ENCODE data around the gene ZAP70. TPM values are rescaled to one million over a fixed set of nuclear protein-coding genes. Genes with fewer than 3 reads are reported as not detected.

The ZAP70 gene
- total RNA-seq, 1 experiment from 2014 or later = 0.54 TPM

DNA sequence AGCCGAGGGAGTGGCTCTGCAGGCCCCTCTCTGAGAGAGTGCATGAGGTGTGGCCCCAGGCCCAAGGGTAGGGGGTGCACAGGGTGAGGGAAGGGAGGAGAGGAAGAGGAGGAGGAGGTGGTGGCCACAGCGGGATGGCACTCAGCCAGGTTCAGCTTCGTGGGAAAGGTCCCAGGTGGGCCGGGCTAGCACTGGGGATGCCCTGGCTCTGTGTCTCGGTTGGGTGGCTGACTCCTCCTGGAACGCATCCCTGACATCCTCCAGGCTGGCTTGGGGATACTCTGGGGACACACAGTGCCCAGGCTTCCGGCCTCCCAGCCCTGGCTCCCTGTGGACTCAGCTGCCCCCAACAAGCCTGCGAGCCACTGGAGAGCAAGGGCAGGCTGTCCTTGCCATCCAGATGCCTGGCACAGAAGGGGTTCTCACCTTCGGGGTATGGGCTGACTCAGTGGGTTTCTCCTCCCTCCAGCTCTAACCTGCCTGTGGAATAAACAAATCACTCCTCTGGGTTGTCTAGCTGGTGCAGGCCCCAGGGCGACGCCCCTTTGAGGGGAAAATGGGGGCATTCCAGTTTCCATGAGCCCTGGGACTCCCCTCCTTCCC, 582 bp upstream of the ZAP70 start:
- DNase-seq (ENCODE audit: low read depth, low spot score) = no peak
- POLR2A ChIA-PET = no interaction called here
- no TSS peak for BruUV-seq (replicated peaks)

DNA sequence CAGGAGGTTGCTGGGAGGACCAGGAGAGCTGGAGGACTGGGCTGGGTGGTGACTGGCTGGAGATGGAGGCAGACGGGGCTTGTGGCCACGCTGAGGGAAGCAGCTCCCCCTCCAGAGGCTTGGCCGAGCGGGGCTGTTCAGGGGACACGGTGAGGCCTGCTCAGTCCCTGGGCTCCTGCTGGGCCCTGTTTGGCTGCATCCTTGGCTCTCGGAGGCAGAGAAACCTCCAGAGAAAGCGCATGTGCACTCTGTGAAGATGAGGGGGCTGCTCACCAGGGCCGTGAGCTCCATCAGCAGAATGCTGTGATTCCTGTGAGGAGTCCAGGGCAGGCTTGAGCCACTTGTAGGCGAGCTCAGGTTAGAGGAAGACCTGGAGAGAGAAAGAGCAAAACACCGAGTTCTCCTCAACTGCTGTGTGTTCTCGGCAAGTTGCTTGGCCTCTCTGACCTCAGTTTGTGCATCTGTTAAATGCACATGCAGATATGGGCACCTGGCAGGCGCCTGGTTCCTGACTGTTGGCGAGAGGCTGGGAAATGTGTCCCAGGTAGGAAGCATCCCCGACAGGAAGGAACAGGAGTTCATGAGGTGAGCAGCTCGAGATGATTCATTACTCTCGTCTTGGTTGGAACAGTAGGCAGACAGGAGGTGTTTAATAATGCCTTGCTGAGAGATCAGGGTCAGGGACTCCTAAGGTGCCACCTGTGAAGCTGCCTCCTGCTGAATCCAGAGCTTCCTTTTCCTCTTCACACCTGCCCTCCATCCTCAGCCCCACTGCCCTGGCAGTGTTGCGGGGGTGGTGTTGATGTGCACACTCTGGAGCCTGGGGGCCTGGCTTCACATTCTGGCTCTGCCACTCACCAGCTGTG, 941 bp downstream of the ZAP70 start:
- intact Hi-C loops (cut with micrococcal nuclease; ENCODE audit: unreplicated experiment) = no loop called here
- Histone ChIP-seq H3K36me3 (ENCODE audit: control insufficient read depth, insufficient read depth, low read length) (no peaks in the 10 kb centered on the region), H3K27ac (ENCODE audit: low read length) (no peak overlapping the region), H3K27me3 (ENCODE audit: control insufficient read depth, insufficient read depth, low read length) (no peaks in the 10 kb centered on the region), H3K4me3 (ENCODE audit: low read depth in 2 of 2, low read length in 2 of 2) (no peak overlapping the region), H3K9me3 (ENCODE audit: control insufficient read depth, insufficient read depth, low read depth, low read length) (no peaks in the 10 kb centered on the region), H3K4me1 (ENCODE audit: control insufficient read depth, insufficient read depth, low read length) (no peaks in the 10 kb centered on the region)
- ChIA-PET CTCF (no interaction called here), POLR2A (no interaction called here)
- no TSS peak for BruUV-seq (replicated peaks)
- TF ChIP-seq SIN3A (IDR thresholded peaks at IDR 0.05; ENCODE audit: borderline replicate concordance, insufficient read depth, low read depth, low read length) = no peak
- TF ChIP-seq POLR2AphosphoS5 (IDR thresholded peaks at IDR 0.05; ENCODE audit: low read depth, low read length) = no peak
- TF ChIP-seq, protein P1, sequence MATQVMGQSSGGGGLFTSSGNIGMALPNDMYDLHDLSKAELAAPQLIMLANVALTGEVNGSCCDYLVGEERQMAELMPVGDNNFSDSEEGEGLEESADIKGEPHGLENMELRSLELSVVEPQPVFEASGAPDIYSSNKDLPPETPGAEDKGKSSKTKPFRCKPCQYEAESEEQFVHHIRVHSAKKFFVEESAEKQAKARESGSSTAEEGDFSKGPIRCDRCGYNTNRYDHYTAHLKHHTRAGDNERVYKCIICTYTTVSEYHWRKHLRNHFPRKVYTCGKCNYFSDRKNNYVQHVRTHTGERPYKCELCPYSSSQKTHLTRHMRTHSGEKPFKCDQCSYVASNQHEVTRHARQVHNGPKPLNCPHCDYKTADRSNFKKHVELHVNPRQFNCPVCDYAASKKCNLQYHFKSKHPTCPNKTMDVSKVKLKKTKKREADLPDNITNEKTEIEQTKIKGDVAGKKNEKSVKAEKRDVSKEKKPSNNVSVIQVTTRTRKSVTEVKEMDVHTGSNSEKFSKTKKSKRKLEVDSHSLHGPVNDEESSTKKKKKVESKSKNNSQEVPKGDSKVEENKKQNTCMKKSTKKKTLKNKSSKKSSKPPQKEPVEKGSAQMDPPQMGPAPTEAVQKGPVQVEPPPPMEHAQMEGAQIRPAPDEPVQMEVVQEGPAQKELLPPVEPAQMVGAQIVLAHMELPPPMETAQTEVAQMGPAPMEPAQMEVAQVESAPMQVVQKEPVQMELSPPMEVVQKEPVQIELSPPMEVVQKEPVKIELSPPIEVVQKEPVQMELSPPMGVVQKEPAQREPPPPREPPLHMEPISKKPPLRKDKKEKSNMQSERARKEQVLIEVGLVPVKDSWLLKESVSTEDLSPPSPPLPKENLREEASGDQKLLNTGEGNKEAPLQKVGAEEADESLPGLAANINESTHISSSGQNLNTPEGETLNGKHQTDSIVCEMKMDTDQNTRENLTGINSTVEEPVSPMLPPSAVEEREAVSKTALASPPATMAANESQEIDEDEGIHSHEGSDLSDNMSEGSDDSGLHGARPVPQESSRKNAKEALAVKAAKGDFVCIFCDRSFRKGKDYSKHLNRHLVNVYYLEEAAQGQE (IDR thresholded peaks at IDR 0.05; ENCODE audit: insufficient read depth in 1 of 2, low read depth in 2 of 2, low read length in 1 of 2) = no peak
- TF ChIP-seq, protein P2, sequence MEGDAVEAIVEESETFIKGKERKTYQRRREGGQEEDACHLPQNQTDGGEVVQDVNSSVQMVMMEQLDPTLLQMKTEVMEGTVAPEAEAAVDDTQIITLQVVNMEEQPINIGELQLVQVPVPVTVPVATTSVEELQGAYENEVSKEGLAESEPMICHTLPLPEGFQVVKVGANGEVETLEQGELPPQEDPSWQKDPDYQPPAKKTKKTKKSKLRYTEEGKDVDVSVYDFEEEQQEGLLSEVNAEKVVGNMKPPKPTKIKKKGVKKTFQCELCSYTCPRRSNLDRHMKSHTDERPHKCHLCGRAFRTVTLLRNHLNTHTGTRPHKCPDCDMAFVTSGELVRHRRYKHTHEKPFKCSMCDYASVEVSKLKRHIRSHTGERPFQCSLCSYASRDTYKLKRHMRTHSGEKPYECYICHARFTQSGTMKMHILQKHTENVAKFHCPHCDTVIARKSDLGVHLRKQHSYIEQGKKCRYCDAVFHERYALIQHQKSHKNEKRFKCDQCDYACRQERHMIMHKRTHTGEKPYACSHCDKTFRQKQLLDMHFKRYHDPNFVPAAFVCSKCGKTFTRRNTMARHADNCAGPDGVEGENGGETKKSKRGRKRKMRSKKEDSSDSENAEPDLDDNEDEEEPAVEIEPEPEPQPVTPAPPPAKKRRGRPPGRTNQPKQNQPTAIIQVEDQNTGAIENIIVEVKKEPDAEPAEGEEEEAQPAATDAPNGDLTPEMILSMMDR (IDR thresholded peaks at IDR 0.05) = no peak
- TF ChIP-seq TCF7L2 (IDR thresholded peaks at IDR 0.05; ENCODE audit: low read depth, low read length) = no peak
- in situ Hi-C loops (cut with HindIII; ENCODE audit: low pct_unique_long_range_greater_than_20kb, low sequenced_read_pairs) = no loop called here
- DNase-seq (ENCODE audit: low read depth, low spot score) (no peak), ATAC-seq (no peak)

More for the DNA sequence above, 582 bp upstream of the ZAP70 start:
- H3K4me3 ChIP-seq (ENCODE audit: low read depth in 2 of 2, low read length in 2 of 2) = no peak overlapping the region
- no peak for ATAC-seq
- H3K27ac ChIP-seq (ENCODE audit: low read length) = no peak overlapping the region
- no peak for TF ChIP-seq SIN3A (IDR thresholded peaks at IDR 0.05; ENCODE audit: borderline replicate concordance, insufficient read depth, low read depth, low read length)
- no peak for TF ChIP-seq POLR2AphosphoS5 (IDR thresholded peaks at IDR 0.05; ENCODE audit: low read depth, low read length)
- TF ChIP-seq, protein P2 (IDR thresholded peaks at IDR 0.05) = no peak
- TF ChIP-seq, protein P1 (IDR thresholded peaks at IDR 0.05; ENCODE audit: insufficient read depth in 1 of 2, low read depth in 2 of 2, low read length in 1 of 2) = no peak
- H3K36me3 ChIP-seq (ENCODE audit: control insufficient read depth, insufficient read depth, low read length) = no peaks in the 10 kb centered on the region
- CTCF ChIA-PET = interaction anchor here (0.7 kb wide), 1 partner anchor 91 kb away, joined by 3 read pairs; no protein-coding TSS in a partner anchor
- in situ Hi-C loops (cut with HindIII; ENCODE audit: low pct_unique_long_range_greater_than_20kb, low sequenced_read_pairs) (no loop called here), intact Hi-C loops (cut with micrococcal nuclease; ENCODE audit: unreplicated experiment) (no loop called here)
- no peaks in the 10 kb centered on the region for H3K27me3 ChIP-seq (ENCODE audit: control insufficient read depth, insufficient read depth, low read length)
- H3K9me3 ChIP-seq (ENCODE audit: control insufficient read depth, insufficient read depth, low read depth, low read length) = no peaks in the 10 kb centered on the region
- H3K4me1 ChIP-seq (ENCODE audit: control insufficient read depth, insufficient read depth, low read length) = no peaks in the 10 kb centered on the region
